SU-DHL-6 (cell line): Measurements from ENCODE around the gene GMPPA.

ENCODE experiments used
- EZH2phosphoT487 ChIP-seq: fragments of 200-600 bp; sonication (generic), shearing (Covaris generic); conservative IDR thresholded peaks from 2 replicates; pipeline ENCODE4 v1.6.1; 2018; ENCODE audit warnings: mild to moderate bottlenecking, antibody characterized with exemption, low read length, moderate library complexity, mixed read lengths
- TF ChIP-seq, protein P1 (sequence below): fragments of 200-600 bp; sonication (generic); IDR thresholded peaks from one replicate; pipeline ENCODE4 v1.5.1; 2017; ENCODE audit warnings: antibody characterized with exemption, mild to moderate bottlenecking, low read length, moderate library complexity; ENCODE audit not compliant: insufficient read depth, poor library complexity, severe bottlenecking

- TF ChIP-seq, protein P1, sequence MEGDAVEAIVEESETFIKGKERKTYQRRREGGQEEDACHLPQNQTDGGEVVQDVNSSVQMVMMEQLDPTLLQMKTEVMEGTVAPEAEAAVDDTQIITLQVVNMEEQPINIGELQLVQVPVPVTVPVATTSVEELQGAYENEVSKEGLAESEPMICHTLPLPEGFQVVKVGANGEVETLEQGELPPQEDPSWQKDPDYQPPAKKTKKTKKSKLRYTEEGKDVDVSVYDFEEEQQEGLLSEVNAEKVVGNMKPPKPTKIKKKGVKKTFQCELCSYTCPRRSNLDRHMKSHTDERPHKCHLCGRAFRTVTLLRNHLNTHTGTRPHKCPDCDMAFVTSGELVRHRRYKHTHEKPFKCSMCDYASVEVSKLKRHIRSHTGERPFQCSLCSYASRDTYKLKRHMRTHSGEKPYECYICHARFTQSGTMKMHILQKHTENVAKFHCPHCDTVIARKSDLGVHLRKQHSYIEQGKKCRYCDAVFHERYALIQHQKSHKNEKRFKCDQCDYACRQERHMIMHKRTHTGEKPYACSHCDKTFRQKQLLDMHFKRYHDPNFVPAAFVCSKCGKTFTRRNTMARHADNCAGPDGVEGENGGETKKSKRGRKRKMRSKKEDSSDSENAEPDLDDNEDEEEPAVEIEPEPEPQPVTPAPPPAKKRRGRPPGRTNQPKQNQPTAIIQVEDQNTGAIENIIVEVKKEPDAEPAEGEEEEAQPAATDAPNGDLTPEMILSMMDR: no peak
- TF ChIP-seq EZH2phosphoT487: no peak
These were observed 37.7 kb downstream of the GMPPA start for GRCh38 chr2:219536425-219536824.
